Osteoblast (primary cell): Measurements from ENCODE around the gene UGT1A3. TPM values are rescaled to one million over a fixed set of nuclear protein-coding genes. Genes with fewer than 3 reads are reported as not detected.

Experiments used
- DNase-seq: peaks from one replicate; pipeline ENCODE4 v3.0.0; 2011; ENCODE audit warnings: low spot score, mixed read lengths; ENCODE audit not compliant: insufficient read length; ENCODE audit errors: missing footprints
- H2AFZ ChIP-seq: 2 replicates; pipeline ENCODE4 v1.6.0; 2011; ENCODE audit warnings: mild to moderate bottlenecking, low read length
- H3K27ac ChIP-seq: 2 replicates; pipeline ENCODE4 v1.5.1; 2011; ENCODE audit warnings: mild to moderate bottlenecking, low read depth, low read length, moderate library complexity
- H3K27me3 ChIP-seq: 2 replicates; pipeline ENCODE4 v1.6.0; 2012; ENCODE audit warnings: mild to moderate bottlenecking, control low read depth, inconsistent platforms, low read length, moderate library complexity; ENCODE audit not compliant: insufficient read depth
- H3K36me3 ChIP-seq: 2 replicates; pipeline ENCODE4 v1.5.1; 2011; ENCODE audit warnings: mild to moderate bottlenecking, low read length, control low read depth, moderate library complexity; ENCODE audit not compliant: insufficient read depth
- H3K4me1 ChIP-seq: 2 replicates; pipeline ENCODE4 v1.5.1; 2011; ENCODE audit warnings: mild to moderate bottlenecking, low read length, control low read depth, moderate library complexity; ENCODE audit not compliant: insufficient read depth
- H3K4me2 ChIP-seq: 2 replicates; pipeline ENCODE4 v1.6.0; 2011; ENCODE audit warnings: mild to moderate bottlenecking, low read length; ENCODE audit not compliant: insufficient read depth
- H3K4me3 ChIP-seq: fragments of 200-600 bp; sonication (generic); 3 replicates; pipeline ENCODE4 v1.5.1; 2012; ENCODE audit warnings: mild to moderate bottlenecking, low read length, inconsistent platforms; ENCODE audit not compliant: insufficient read depth
- H3K79me2 ChIP-seq: 2 replicates; pipeline ENCODE4 v1.6.0; 2012; ENCODE audit warnings: mild to moderate bottlenecking, low read length, control low read depth, inconsistent platforms; ENCODE audit not compliant: insufficient read depth
- H3K9me3 ChIP-seq: 2 replicates; pipeline ENCODE4 v1.5.1; 2011; ENCODE audit warnings: low read depth, low read length, control low read depth
- H4K20me1 ChIP-seq: 2 replicates; pipeline ENCODE4 v1.6.0; 2012; ENCODE audit warnings: mild to moderate bottlenecking, low read length, control low read depth; ENCODE audit not compliant: insufficient read depth
- CTCF ChIP-seq: IDR thresholded peaks from 2 replicates; pipeline ENCODE4 v1.5.1; 2011; ENCODE audit warnings: mild to moderate bottlenecking, low read depth, low read length, moderate library complexity; ENCODE audit errors: extremely low read depth
- total RNA-seq: library from RNA; depleted of rRNA; stranded (reverse); fragments of >200 nt; gene quantifications from 2 replicates; pipeline ENCODE4 v1.2.3, GENCODE V29; 2012

Gene UGT1A3
- total RNA-seq, 1 donor: not detected

DNA sequence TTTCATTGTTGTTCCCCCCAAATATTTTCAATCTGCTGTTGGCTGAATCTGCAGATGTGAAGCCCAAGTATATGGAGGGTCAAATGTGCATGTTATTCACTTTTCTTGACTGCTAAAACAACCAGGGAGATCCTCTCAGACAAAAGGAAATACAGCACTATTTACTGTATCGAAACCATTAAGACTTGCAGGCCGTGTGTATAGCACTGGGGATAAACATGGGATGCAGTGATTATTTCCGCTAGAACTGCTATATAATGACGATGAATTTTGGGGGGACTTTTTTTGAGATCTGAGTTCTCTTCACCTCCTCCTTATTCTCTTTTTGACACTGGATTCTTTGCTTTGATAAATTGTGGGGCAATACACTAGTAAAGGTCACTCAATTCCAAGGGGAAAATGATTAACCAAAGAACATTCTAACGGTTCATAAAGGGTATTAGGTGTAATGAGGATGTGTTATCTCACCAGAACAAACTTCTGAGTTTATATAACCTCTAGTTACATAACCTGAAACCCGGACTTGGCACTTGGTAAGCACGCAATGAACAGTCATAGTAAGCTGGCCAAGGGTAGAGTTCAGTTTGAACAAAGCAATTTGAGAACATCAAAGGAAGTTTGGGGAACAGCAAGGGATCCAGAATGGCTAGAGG is 27.7 kb downstream of the UGT1A3 start:
- no peaks in the 10 kb centered on the region for H3K79me2 ChIP-seq
- H3K27me3 ChIP-seq: peaks cover 3% of the 10 kb centered on the region
- peaks cover 9% of the 10 kb centered on the region for H3K4me1 ChIP-seq
- H3K4me3 ChIP-seq: no peak overlapping the region
- no peak overlapping the region for H2AFZ ChIP-seq
- TF ChIP-seq CTCF: no peak
- no peaks in the 10 kb centered on the region for H4K20me1 ChIP-seq
- no peaks in the 10 kb centered on the region for H3K9me3 ChIP-seq
- H3K36me3 ChIP-seq: no peaks in the 10 kb centered on the region
- H3K27ac ChIP-seq: no peak overlapping the region
- DNase-seq: no peak
- H3K4me2 ChIP-seq: no peak overlapping the region

GRCh38 chr2:233758141-233758540 is 29.3 kb downstream of the UGT1A3 start:
- no peak overlapping the region for H3K4me2 ChIP-seq
- H3K27me3 ChIP-seq: peaks cover 3% of the 10 kb centered on the region
- H4K20me1 ChIP-seq: no peaks in the 10 kb centered on the region
- H3K79me2 ChIP-seq: no peaks in the 10 kb centered on the region
- H2AFZ ChIP-seq: no peak overlapping the region
- no peaks in the 10 kb centered on the region for H3K36me3 ChIP-seq
- H3K27ac ChIP-seq: no peak overlapping the region
- no peak for DNase-seq
- no peaks in the 10 kb centered on the region for H3K9me3 ChIP-seq
- H3K4me3 ChIP-seq: no peak overlapping the region
- no peak for TF ChIP-seq CTCF
- H3K4me1 ChIP-seq: peaks cover 12% of the 10 kb centered on the region

GRCh38 chr2:233758849-233759248 is 30.0 kb downstream of the UGT1A3 start:
- DNase-seq: no peak
- Histone ChIP-seq H3K4me3 (no peak overlapping the region), H4K20me1 (no peaks in the 10 kb centered on the region), H3K27me3 (no peaks in the 10 kb centered on the region), H3K36me3 (no peaks in the 10 kb centered on the region), H3K79me2 (no peaks in the 10 kb centered on the region), H3K27ac (no peak overlapping the region), H3K9me3 (no peaks in the 10 kb centered on the region), H2AFZ (no peak overlapping the region), H3K4me1 (peaks cover 18% of the 10 kb centered on the region), H3K4me2 (no peak overlapping the region)
- TF ChIP-seq CTCF: no peak

DNA sequence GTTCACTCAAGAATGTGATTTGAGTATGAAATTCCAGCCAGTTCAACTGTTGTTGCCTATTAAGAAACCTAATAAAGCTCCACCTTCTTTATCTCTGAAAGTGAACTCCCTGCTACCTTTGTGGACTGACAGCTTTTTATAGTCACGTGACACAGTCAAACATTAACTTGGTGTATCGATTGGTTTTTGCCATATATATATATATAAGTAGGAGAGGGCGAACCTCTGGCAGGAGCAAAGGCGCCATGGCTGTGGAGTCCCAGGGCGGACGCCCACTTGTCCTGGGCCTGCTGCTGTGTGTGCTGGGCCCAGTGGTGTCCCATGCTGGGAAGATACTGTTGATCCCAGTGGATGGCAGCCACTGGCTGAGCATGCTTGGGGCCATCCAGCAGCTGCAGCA is 31.2 kb downstream of the UGT1A3 start, which contains the start of gene UGT1A1:
Gene UGT1A1 (plus strand): TSS at position 228 of the 400 bp plus-strand sequence. CDS start 18 bp downstream, at position 246.
- no peak for DNase-seq
- Histone ChIP-seq H3K4me2 (no peak within 1 kb of the TSS), H3K9me3 (no peaks in the 10 kb centered on the region), H4K20me1 (no peaks in the 10 kb centered on the region), H3K4me1 (peaks cover 28% of the 10 kb centered on the region), H2AFZ (no peak within 1 kb of the TSS), H3K4me3 (no peak within 1 kb of the TSS), H3K36me3 (no peaks in the 10 kb centered on the region), H3K27me3 (no peaks in the 10 kb centered on the region), H3K79me2 (no peaks in the 10 kb centered on the region), H3K27ac (no peak within 1 kb of the TSS)
- TF ChIP-seq CTCF: no peak
